Tibial artery (tissue), 4 donors: ENCODE data around the gene CPED1.
"Not testable (repeated sequence)": the region's sequence is repeated elsewhere in the genome, so short reads cannot be mapped to it uniquely, and the experiment has no call there.

ENCODE experiments used
- DNase-seq, 2 donors: peaks; one replicate each; pipeline ENCODE4 v3.0.0-alpha.2; 2019
- H3K27ac ChIP-seq, 2 donors: fragments of 200-600 bp; sonication (generic) in 1 of 2; 1 replicate in 1 of 2; 2 replicates in 1 of 2; pipeline ENCODE4 v1.5.1; 2018 to 2019; ENCODE audit warnings: mild to moderate bottlenecking in 1 of 2
- H3K27me3 ChIP-seq, 2 donors: fragments of 200-600 bp; sonication (generic) in 1 of 2; one replicate each; pipeline versions ENCODE4 v1.5.1 to v1.6.0; 2016 to 2019
- H3K36me3 ChIP-seq, 3 donors: fragments of 200-600 bp; sonication (generic) in 2 of 3; one replicate each; pipeline ENCODE4 v1.5.1; 2016 to 2019; ENCODE audit warnings: mild to moderate bottlenecking in 2 of 3
- H3K4me1 ChIP-seq, 4 donors: fragments of 200-600 bp; sonication (generic) in 2 of 4; 1 replicate in 3 of 4; 2 replicates in 1 of 4; pipeline ENCODE4 v1.5.1; 2016 to 2019
- H3K4me3 ChIP-seq, 2 donors: fragments of 200-600 bp; sonication (generic) in 1 of 2; 1 replicate in 1 of 2; 2 replicates in 1 of 2; pipeline ENCODE4 v1.5.1; 2018 to 2019; ENCODE audit warnings: mild to moderate bottlenecking in 2 of 2
- H3K9me3 ChIP-seq, 3 donors: fragments of 200-600 bp; sonication (generic) in 1 of 3; one replicate each; pipeline ENCODE4 v1.5.1; 2016 to 2019
- intact Hi-C: fragments of 100-400 bp; cut with DNase I; formaldehyde crosslinking; loops from one replicate; pipeline ENCODE4 v1.15.0; 2023; ENCODE audit warnings: low total_unique reads
- TF ChIP-seq, protein P1 (sequence below), 2 experiments: fragments of 200-600 bp in 1 of 2; fragments of 450-650 bp in 1 of 2; IDR thresholded peaks; one replicate each; pipeline ENCODE4 v1.5.1; 2017 to 2019; ENCODE audit warnings: antibody characterized with exemption in 2 of 2, mild to moderate bottlenecking in 1 of 2, moderate library complexity in 1 of 2

Gene CPED1

GRCh38 chr7:121002757-121003200 is 14.3 kb downstream of the CPED1 start:
- Histone ChIP-seq H3K4me3 (no peak overlapping the region), H3K4me1 (peaks cover 3 to 90% (median 32%) of the 10 kb centered on the region in 4 donors), H3K9me3 (no peaks in the 10 kb centered on the region), H3K27ac (peak overlapping the region; percentile 85 to 89), H3K27me3 (no peaks in the 10 kb centered on the region), H3K36me3 (no peaks in the 10 kb centered on the region)
- TF ChIP-seq, protein P1, sequence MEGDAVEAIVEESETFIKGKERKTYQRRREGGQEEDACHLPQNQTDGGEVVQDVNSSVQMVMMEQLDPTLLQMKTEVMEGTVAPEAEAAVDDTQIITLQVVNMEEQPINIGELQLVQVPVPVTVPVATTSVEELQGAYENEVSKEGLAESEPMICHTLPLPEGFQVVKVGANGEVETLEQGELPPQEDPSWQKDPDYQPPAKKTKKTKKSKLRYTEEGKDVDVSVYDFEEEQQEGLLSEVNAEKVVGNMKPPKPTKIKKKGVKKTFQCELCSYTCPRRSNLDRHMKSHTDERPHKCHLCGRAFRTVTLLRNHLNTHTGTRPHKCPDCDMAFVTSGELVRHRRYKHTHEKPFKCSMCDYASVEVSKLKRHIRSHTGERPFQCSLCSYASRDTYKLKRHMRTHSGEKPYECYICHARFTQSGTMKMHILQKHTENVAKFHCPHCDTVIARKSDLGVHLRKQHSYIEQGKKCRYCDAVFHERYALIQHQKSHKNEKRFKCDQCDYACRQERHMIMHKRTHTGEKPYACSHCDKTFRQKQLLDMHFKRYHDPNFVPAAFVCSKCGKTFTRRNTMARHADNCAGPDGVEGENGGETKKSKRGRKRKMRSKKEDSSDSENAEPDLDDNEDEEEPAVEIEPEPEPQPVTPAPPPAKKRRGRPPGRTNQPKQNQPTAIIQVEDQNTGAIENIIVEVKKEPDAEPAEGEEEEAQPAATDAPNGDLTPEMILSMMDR (IDR thresholded peaks at IDR 0.05) = no peak
- no peak for DNase-seq
- intact Hi-C loops = no loop called here

- intact Hi-C loops = no loop called here
- Histone ChIP-seq H3K36me3 (no peaks in the 10 kb centered on the region), H3K9me3 (no peaks in the 10 kb centered on the region), H3K27me3 (no peaks in the 10 kb centered on the region), H3K4me1 (peaks cover 3 to 88% (median 35%) of the 10 kb centered on the region in 4 donors), H3K4me3 (no peak overlapping the region), H3K27ac (peak overlapping the region; percentile 85 to 89)
- DNase-seq = no peak
- TF ChIP-seq, protein P1 (IDR thresholded peaks at IDR 0.05) = no peak
Observed at GRCh38 chr7:121003986-121004685, 15.6 kb downstream of the CPED1 start.

DNA sequence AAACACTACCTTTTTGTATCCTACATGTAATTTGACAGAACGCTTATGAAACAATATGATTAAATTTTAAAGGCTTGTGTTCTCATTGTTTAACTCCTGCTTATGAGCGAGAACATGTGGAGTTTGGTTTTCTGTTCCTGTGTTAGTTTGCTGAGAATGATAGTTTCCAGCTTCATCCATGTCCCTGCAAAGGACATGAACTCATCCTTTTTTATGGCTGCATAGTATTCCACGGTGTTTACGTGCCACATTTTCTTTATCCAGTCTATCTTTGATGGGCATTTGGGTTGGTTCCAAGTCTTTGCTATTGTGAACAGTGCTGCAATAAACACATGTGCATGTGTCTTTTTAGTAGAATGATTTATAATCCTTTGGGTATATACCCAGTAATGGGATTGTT is 16.5 kb downstream of the CPED1 start:
- H3K9me3 ChIP-seq, H3K36me3 ChIP-seq, DNase-seq, H3K27me3 ChIP-seq, intact Hi-C loops, H3K4me3 ChIP-seq: not testable (repeated sequence)
- H3K27ac ChIP-seq = peak overlapping the region in 1 of 2 donors; percentile 61
- peaks cover 3 to 87% (median 35%) of the 10 kb centered on the region in 4 donors for H3K4me1 ChIP-seq

- Histone ChIP-seq H3K27me3 (no peaks in the 10 kb centered on the region), H3K4me3 (no peak overlapping the region), H3K9me3 (no peaks in the 10 kb centered on the region), H3K4me1 (peaks cover 3 to 88% (median 28%) of the 10 kb centered on the region in 4 donors), H3K36me3 (no peaks in the 10 kb centered on the region), H3K27ac (peak overlapping the region; percentile 45 to 61)
- no peak for DNase-seq
- intact Hi-C loops = no loop called here
- TF ChIP-seq, protein P1 (IDR thresholded peaks at IDR 0.05) = no peak
Observed at GRCh38 chr7:121005996-121006584, 17.6 kb downstream of the CPED1 start.

DNA sequence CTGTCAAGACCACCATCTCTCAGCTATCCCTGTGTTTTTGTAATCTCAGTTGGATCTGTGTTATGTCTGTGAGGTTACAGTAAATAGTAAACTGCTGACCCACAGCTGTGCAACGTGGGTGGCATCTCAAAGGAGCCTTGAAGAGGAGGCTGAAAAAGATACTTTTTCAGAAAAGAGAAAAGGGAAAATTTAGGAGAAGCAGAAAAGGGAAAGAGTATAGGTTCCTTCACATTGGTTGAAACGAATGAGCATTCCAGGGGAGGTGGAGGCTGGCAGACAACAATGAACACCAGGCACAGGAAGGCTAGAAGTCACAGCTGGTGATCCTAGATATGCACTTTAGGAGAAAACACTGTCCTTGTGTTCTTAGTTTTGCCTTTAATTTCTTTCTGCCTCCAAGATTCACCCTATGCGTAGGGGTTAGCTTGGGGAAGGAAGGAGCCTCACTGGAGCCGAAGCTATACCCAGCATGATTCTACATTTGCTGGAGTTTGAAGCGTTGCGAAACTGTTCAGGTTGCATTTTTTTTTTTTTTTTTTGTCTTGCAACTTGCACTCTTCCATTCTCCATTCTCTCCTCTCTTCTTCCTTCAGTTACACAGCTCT is 18.3 kb downstream of the CPED1 start:
- Histone ChIP-seq H3K36me3 (no peaks in the 10 kb centered on the region), H3K27ac (peak overlapping the region; percentile 45 to 61), H3K4me3 (no peak overlapping the region), H3K4me1 (peaks cover 3 to 88% (median 25%) of the 10 kb centered on the region in 4 donors), H3K9me3 (no peaks in the 10 kb centered on the region), H3K27me3 (no peaks in the 10 kb centered on the region)
- TF ChIP-seq, protein P1 (IDR thresholded peaks at IDR 0.05) = no peak
- intact Hi-C loops = no loop called here
- no peak for DNase-seq

DNA sequence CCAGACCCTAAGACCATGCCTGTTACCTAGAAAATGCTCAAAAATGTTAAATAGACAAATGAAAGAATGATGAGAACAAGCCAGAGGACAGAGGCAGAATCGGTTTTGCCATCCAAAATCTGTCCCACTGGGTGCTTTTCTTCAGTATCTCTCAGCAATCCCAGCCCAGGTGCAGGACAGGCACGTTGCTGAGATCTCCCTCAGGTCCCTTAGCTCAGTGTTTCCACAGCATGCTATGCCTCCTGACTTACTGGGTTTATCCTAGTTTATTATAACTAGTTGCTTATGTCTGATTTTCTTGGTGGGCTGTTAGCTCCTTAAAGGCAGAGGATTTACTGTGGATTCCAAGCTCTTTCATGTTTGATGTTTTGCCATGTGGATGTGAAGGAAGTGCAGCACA is 20.3 kb downstream of the CPED1 start:
- peak overlapping the region in 1 of 2 donors; percentile 34 for H3K27ac ChIP-seq
- H3K36me3 ChIP-seq = no peaks in the 10 kb centered on the region
- H3K27me3 ChIP-seq = no peaks in the 10 kb centered on the region
- no peak for DNase-seq
- no peaks in the 10 kb centered on the region for H3K9me3 ChIP-seq
- TF ChIP-seq, protein P1 (IDR thresholded peaks at IDR 0.05) = no peak
- no peak overlapping the region for H3K4me3 ChIP-seq
- H3K4me1 ChIP-seq = peaks cover 3 to 83% (median 26%) of the 10 kb centered on the region in 4 donors
- intact Hi-C loops = no loop called here
